ENCODE results near the gene CCND3. TPM values are rescaled to one million over a fixed set of nuclear protein-coding genes. Genes with fewer than 3 reads are reported as not detected.

Gene CCND3
- total and polyA plus RNA-seq, 10 of the 15 experiments (the other 5 are each of a cell fraction or from before 2014, with no cell fraction given), result 6.0 to 86.4 (median 31.5) TPM

DNA sequence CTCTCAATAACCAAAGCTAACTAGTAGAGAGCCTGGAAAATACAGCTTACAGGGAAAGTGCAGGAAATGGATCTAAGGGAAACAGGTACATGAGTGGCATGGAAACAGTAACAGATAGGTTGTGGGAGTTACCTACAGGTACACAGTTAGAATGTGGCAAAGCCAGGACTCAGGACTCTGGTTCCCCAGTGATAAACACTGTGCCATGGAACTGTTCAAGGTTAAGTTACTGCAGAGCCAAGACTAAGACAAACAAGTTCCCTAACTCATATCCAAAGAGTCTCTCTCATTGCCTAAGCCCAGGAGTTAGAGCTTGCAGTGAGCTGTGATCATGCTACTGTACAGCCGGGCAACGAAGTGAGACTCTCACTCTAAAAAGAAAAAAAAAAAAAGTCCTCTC is 27.3 kb downstream of the CCND3 start:
- H4K20me1 ChIP-seq (ENCODE audit: control insufficient read depth, insufficient read depth), result no peaks in the 10 kb centered on the region
- no TSS peak for BruUV-seq (replicated peaks)
- ChIA-PET SMC1A (ENCODE audit: uncharacterized antibody, unreplicated experiment) (interaction anchor here (1.1 to 1.6 kb wide), 2 partner anchors 22 to 67 kb away, joined by 3 to 4 read pairs; no protein-coding TSS in a partner anchor), POLR2A (no interaction called here), CTCF (interaction anchor here (1.0 to 2.9 kb wide), 5 partner anchors 9 to 127 kb away, joined by 3 to 7 read pairs (median 4); no protein-coding TSS in a partner anchor), RAD21 (ENCODE audit: unreplicated experiment) (no interaction called here)
- no peak overlapping the region for H3K4me2 ChIP-seq (ENCODE audit: control insufficient read depth, insufficient read depth)
- no peaks in the 10 kb centered on the region for H3K27me3 ChIP-seq (replicated peaks in 1 of 2; ENCODE audit: control insufficient read depth in 2 of 2, insufficient read depth in 2 of 2, low read length in 1 of 2)
- intact Hi-C loops (cut with micrococcal nuclease; ENCODE audit: unreplicated experiment) (no loop called here), in situ Hi-C loops (cut with MboI) (no loop called here)
- no peak for ATAC-seq
- H3K4me3 ChIP-seq, result no peak overlapping the region
- no peak for FAIRE-seq
- no peak for TF ChIP-seq FOXM1 (IDR thresholded peaks at IDR 0.05; ENCODE audit: low read depth, low read length)
- no peak for TF ChIP-seq TAF1 (IDR thresholded peaks at IDR 0.05; ENCODE audit: borderline replicate concordance, low read depth, low read length)
- no peak for TF ChIP-seq IKZF1 (conservative IDR thresholded peaks at IDR 0.05)
- TF ChIP-seq BRCA1 (IDR thresholded peaks at IDR 0.05; ENCODE audit: low read depth, low read length), result no peak
- no peak for TF ChIP-seq CREB1 (IDR thresholded peaks at IDR 0.05; ENCODE audit: low read depth)
- TF ChIP-seq SP1 (IDR thresholded peaks at IDR 0.05; ENCODE audit: low read depth, low read length), result no peak
- TF ChIP-seq, protein P1, sequence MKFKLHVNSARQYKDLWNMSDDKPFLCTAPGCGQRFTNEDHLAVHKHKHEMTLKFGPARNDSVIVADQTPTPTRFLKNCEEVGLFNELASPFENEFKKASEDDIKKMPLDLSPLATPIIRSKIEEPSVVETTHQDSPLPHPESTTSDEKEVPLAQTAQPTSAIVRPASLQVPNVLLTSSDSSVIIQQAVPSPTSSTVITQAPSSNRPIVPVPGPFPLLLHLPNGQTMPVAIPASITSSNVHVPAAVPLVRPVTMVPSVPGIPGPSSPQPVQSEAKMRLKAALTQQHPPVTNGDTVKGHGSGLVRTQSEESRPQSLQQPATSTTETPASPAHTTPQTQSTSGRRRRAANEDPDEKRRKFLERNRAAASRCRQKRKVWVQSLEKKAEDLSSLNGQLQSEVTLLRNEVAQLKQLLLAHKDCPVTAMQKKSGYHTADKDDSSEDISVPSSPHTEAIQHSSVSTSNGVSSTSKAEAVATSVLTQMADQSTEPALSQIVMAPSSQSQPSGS (IDR thresholded peaks at IDR 0.05; ENCODE audit: low read length), result no peak
- TF ChIP-seq, protein P2, sequence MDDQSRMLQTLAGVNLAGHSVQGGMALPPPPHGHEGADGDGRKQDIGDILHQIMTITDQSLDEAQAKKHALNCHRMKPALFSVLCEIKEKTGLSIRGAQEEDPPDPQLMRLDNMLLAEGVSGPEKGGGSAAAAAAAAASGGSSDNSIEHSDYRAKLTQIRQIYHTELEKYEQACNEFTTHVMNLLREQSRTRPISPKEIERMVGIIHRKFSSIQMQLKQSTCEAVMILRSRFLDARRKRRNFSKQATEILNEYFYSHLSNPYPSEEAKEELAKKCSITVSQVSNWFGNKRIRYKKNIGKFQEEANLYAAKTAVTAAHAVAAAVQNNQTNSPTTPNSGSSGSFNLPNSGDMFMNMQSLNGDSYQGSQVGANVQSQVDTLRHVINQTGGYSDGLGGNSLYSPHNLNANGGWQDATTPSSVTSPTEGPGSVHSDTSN (IDR thresholded peaks at IDR 0.05; ENCODE audit: insufficient replicate concordance, low read depth, low read length), result no peak
- TF ChIP-seq, protein P3, sequence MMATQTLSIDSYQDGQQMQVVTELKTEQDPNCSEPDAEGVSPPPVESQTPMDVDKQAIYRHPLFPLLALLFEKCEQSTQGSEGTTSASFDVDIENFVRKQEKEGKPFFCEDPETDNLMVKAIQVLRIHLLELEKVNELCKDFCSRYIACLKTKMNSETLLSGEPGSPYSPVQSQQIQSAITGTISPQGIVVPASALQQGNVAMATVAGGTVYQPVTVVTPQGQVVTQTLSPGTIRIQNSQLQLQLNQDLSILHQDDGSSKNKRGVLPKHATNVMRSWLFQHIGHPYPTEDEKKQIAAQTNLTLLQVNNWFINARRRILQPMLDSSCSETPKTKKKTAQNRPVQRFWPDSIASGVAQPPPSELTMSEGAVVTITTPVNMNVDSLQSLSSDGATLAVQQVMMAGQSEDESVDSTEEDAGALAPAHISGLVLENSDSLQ (IDR thresholded peaks at IDR 0.05), result no peak
- TF ChIP-seq, protein P4, sequence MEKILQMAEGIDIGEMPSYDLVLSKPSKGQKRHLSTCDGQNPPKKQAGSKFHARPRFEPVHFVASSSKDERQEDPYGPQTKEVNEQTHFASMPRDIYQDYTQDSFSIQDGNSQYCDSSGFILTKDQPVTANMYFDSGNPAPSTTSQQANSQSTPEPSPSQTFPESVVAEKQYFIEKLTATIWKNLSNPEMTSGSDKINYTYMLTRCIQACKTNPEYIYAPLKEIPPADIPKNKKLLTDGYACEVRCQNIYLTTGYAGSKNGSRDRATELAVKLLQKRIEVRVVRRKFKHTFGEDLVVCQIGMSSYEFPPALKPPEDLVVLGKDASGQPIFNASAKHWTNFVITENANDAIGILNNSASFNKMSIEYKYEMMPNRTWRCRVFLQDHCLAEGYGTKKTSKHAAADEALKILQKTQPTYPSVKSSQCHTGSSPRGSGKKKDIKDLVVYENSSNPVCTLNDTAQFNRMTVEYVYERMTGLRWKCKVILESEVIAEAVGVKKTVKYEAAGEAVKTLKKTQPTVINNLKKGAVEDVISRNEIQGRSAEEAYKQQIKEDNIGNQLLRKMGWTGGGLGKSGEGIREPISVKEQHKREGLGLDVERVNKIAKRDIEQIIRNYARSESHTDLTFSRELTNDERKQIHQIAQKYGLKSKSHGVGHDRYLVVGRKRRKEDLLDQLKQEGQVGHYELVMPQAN (conservative IDR thresholded peaks at IDR 0.05), result no peak
- TF ChIP-seq JUNB (IDR thresholded peaks at IDR 0.05), result no peak
- no peak for TF ChIP-seq ZNF207 (IDR thresholded peaks at IDR 0.05; ENCODE audit: borderline replicate concordance)
- no peaks in the 10 kb centered on the region for H3K79me2 ChIP-seq (ENCODE audit: control insufficient read depth, insufficient read depth, low read length)
- H3K9ac ChIP-seq (ENCODE audit: control insufficient read depth, insufficient read depth, low read length), result no peak overlapping the region
- H2AFZ ChIP-seq (ENCODE audit: control insufficient read depth, low read depth, low read length), result no peak overlapping the region
- DNase-seq (ENCODE audit: low read depth, low spot score), result no peak
- H3K27ac ChIP-seq (ENCODE audit: control insufficient read depth, insufficient read depth), result no peak overlapping the region
- WGBS (ENCODE audit: insufficient coverage, insufficient replicate concordance, low lambda C conversion rate, missing lambda C conversion rate), result 96% methylated on average over 2 of the region's 2 CpGs
- H3K36me3 ChIP-seq (ENCODE audit: control insufficient read depth in 2 of 2, insufficient read depth in 2 of 2, low read length in 1 of 2), result peaks cover 0 to under 1% of the 10 kb centered on the region in 2 experiments; a peak in 1 of 4 replicates
- no peaks in the 10 kb centered on the region for H3K9me3 ChIP-seq (replicated peaks; ENCODE audit: control insufficient read depth, insufficient read depth, low read length)
- H3K4me1 ChIP-seq (ENCODE audit: control insufficient read depth, insufficient read depth, low read length), result no peaks in the 10 kb centered on the region

Measured in GM12878 (cell line).